Right lobe of liver (tissue), 6 donors: Measurements from ENCODE around the gene INAFM2. TPM values are rescaled to one million over a fixed set of nuclear protein-coding genes. Genes with fewer than 3 reads are reported as not detected.

Source experiments
- ATAC-seq, 4 donors: fragments of 200-7000 bp; cut with Tn5 transposase; one replicate each; pipeline ENCODE4 v1.9.1; 2020; ENCODE audit warnings: mild to moderate bottlenecking in 4 of 4, moderate library complexity in 4 of 4
- DNase-seq, 3 donors: peaks; one replicate each; pipeline ENCODE4 v3.0.0-alpha.2; 2020
- H3K27ac ChIP-seq, 3 donors: fragments of 200-600 bp; one replicate each; pipeline ENCODE4 v1.8.0; 2022
- H3K27me3 ChIP-seq, 2 donors: fragments of 200-600 bp; one replicate each; pipeline ENCODE4 v1.8.0; 2022
- H3K36me3 ChIP-seq, 4 donors: fragments of 200-600 bp; sonication (generic) in 1 of 4; one replicate each; pipeline versions ENCODE4 v1.5.1 to v1.8.0; 2017 to 2022; ENCODE audit warnings: control low read depth in 1 of 4
- H3K4me1 ChIP-seq, 4 donors: fragments of 200-600 bp; sonication (generic) in 1 of 4; one replicate each; pipeline versions ENCODE4 v1.5.1 to v1.8.0; 2017 to 2022; ENCODE audit warnings: control low read depth in 1 of 4
- H3K4me3 ChIP-seq, 3 donors: fragments of 200-600 bp; one replicate each; pipeline ENCODE4 v1.8.0; 2022
- H3K9me3 ChIP-seq, 4 donors: fragments of 200-600 bp; sonication (generic) in 1 of 4; one replicate each; pipeline versions ENCODE4 v1.5.1 to v1.8.0; 2017 to 2022; ENCODE audit warnings: control low read depth in 1 of 4
- POLR2A ChIP-seq: fragments of 450-650 bp; IDR thresholded peaks from one replicate; pipeline ENCODE4 v1.6.1; 2017; ENCODE audit warnings: antibody characterized with exemption, mild to moderate bottlenecking
- WGBS: methylation state at CpG from one replicate; pipeline ENCODE4 v1.1.6; 2018; ENCODE audit warnings: low coverage, low lambda C conversion rate; ENCODE audit not compliant: insufficient coverage; ENCODE audit errors: missing lambda C conversion rate; 5-methylcytosine and 5-hydroxymethylcytosine counted together
- intact Hi-C, 2 donors: fragments of 100-400 bp; cut with DNase I; formaldehyde crosslinking; loops; one replicate each; pipeline versions ENCODE4 v1.11.2 to v1.14.1; 2022
- total RNA-seq, 6 experiments: library from RNA; depleted of rRNA in 2 of 6; stranded (reverse); fragments of >200 nt in 2 of 6; fragmentation: NEBNext Ultra II Directional in 3 of 6; extraction: Animal tissue kit (Norgen Biotek cat#: 25700) in 3 of 6; gene quantifications; one replicate each; pipeline versions ENCODE4 v1.1.0 to v1.2.4, GENCODE V29; 2016 to 2023
- TF ChIP-seq, protein P1 (sequence below), 4 donors: fragments of 200-600 bp in 3 of 4; fragments of 450-650 bp in 1 of 4; IDR thresholded peaks; one replicate each; pipeline versions ENCODE4 v1.5.1 to v1.8.0; 2016 to 2022; ENCODE audit warnings: antibody characterized with exemption in 4 of 4, mild to moderate bottlenecking in 2 of 4
- donor health status: DM: no; HTN: yes; CAD: no.
- donor health status: DM: no; HTN: no; CAD: no.
- donor health status: DM: no; HTN: no; CAD: no.
- donor health status: DM: no; HTN: yes; CAD: no.
- donor health status: DM: no; HTN: yes; CAD: no.

INAFM2 gene
- total RNA-seq, 6 experiments from 2014 or later: 4.6 to 8.7 (median 5.8) TPM

DNA sequence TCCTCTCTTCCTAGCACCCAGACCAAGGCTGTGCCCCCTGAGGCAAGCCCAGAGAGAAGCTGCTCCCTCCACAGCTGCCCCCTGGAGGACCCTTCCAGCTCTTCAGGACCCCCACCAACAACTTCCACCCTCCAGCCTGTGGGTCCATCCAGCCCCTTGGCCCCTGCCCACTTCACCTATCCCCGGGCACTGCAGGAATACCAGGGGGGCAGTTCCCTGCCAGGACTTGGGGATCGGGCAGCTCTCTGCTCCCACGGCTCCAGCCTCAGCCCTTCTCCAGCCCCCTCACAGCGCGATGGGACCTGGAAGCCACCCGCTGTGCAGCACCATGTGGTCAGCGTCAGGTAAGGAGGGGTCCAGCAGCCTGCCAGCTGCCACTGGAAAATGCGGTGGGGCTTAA, 40.1 kb downstream of the INAFM2 start:
- H3K4me3 ChIP-seq: no peak overlapping the region
- H3K36me3 ChIP-seq: no peaks in the 10 kb centered on the region
- H3K9me3 ChIP-seq: no peaks in the 10 kb centered on the region
- no peak overlapping the region for H3K27ac ChIP-seq
- TF ChIP-seq, protein P1, sequence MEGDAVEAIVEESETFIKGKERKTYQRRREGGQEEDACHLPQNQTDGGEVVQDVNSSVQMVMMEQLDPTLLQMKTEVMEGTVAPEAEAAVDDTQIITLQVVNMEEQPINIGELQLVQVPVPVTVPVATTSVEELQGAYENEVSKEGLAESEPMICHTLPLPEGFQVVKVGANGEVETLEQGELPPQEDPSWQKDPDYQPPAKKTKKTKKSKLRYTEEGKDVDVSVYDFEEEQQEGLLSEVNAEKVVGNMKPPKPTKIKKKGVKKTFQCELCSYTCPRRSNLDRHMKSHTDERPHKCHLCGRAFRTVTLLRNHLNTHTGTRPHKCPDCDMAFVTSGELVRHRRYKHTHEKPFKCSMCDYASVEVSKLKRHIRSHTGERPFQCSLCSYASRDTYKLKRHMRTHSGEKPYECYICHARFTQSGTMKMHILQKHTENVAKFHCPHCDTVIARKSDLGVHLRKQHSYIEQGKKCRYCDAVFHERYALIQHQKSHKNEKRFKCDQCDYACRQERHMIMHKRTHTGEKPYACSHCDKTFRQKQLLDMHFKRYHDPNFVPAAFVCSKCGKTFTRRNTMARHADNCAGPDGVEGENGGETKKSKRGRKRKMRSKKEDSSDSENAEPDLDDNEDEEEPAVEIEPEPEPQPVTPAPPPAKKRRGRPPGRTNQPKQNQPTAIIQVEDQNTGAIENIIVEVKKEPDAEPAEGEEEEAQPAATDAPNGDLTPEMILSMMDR (IDR thresholded peaks at IDR 0.05): no peak
- TF ChIP-seq POLR2A: no peak
- ATAC-seq (no peak), DNase-seq (peak in 1 of 3 donors; percentile 9)
- WGBS: 87% methylated on average over 7 of the region's 8 CpGs
- peaks cover 0 to 16% (median 8%) of the 10 kb centered on the region in 4 donors for H3K4me1 ChIP-seq
- intact Hi-C loops: loop anchor here in 1 of 2 donors (10.0 kb wide), 1 partner anchor 51 kb away; no protein-coding TSS in a partner anchor
- H3K27me3 ChIP-seq: no peaks in the 10 kb centered on the region

DNA sequence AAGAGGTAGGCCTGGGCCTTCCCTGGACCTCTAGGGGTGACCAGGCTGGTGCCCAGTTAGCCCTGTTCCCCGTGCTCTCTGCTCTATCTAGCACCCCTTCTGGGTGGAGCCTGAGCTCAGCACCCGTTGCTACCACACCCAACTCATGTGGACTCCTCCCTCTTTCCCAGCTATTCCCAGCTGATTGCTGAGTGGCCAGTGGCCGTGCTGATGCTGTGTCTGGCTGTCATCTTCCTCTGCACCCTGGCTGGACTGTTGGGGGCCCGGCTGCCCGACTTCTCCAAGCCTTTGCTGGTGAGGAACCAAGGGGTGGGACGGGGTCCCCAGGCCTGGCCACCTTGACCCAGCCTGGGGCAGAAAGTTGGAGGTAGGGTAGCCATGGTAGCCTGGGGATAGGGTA, 40.8 kb downstream of the INAFM2 start:
- no peak for TF ChIP-seq POLR2A
- TF ChIP-seq, protein P1 (IDR thresholded peaks at IDR 0.05): no peak
- no peak for ATAC-seq

DNA sequence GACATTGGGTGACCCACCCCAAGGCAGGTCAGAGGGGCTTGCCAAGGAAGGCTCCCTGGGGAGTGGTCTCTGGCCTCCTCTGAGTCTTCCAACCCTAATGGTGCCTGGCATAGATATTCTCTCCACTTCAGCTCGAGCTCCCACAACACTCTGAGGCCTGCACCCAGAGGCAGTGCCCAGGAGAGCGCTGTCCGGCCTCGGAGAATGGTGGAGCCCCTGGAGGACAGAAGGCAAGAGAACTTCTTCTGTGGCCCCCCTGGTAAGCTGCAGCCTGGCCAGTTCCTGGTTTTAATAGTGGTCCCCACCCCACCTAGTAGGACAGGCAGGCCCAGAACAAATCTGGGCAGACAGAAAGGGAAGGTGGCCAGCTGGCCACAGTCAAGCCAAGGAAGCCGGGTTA, 41.5 kb downstream of the INAFM2 start:
- intact Hi-C loops: loop anchor here in 1 of 2 donors (10.0 kb wide), 1 partner anchor 50 kb away; no protein-coding TSS in a partner anchor
- Histone ChIP-seq H3K36me3 (no peaks in the 10 kb centered on the region), H3K27ac (no peak overlapping the region), H3K9me3 (no peaks in the 10 kb centered on the region), H3K4me1 (peaks cover 0 to 16% (median 8%) of the 10 kb centered on the region in 4 donors), H3K4me3 (no peak overlapping the region), H3K27me3 (no peaks in the 10 kb centered on the region)
- no CpG with 5 or more reads among the region's 5 CpGs for WGBS
- DNase-seq (no peak), ATAC-seq (no peak)
- TF ChIP-seq, protein P1 (IDR thresholded peaks at IDR 0.05): no peak
- no peak for TF ChIP-seq POLR2A

More for the DNA sequence above, 40.8 kb downstream of the INAFM2 start:
- H3K36me3 ChIP-seq: no peaks in the 10 kb centered on the region
- no peak overlapping the region for H3K27ac ChIP-seq
- DNase-seq: no peak
- peaks cover 0 to 16% (median 8%) of the 10 kb centered on the region in 4 donors for H3K4me1 ChIP-seq
- WGBS: 40% methylated on average over 1 of the region's 6 CpGs
- H3K4me3 ChIP-seq: no peak overlapping the region
- intact Hi-C loops: loop anchor here in 1 of 2 donors (10.0 kb wide), 1 partner anchor 51 kb away; no protein-coding TSS in a partner anchor
- H3K27me3 ChIP-seq: no peaks in the 10 kb centered on the region
- no peaks in the 10 kb centered on the region for H3K9me3 ChIP-seq

DNA sequence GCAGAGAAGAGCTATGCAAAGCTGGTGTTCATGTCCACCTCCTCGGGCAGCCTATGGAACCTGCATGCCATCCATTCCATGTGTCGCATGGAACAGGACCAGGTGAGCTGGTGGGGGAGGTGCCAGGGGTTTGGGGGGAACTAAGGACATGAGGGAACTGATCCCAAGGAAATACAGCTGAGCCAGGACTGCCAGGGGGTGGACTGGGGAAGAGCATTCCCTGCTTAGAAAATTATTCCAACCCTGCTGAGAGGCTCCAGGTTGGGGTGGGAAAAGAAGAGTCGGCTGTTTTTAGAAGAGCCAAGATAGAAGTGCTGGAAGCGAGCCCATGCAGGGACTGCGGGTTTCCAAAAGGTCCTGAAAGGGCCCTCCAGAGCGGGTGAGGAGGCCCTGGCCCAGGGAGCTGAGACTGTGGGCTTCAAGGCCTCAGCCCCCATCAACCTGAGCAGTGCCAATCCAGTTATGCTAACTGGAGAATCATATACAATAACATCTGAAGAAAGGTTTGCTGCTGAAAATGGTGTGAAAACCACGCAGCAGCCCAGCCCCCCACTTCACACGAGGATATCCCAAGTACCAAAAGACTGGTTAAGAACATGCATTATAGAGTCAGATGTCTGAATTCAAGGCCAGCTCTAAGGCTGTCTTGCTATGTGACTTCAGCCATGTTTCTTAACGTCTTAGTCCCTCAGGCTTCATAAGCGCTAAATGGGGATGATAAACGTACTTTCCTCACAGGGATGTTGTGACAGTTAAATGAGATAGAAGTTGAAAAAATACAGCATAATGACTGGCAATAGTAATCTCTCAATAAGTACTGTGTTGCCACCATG, 42.3 kb downstream of the INAFM2 start:
- intact Hi-C loops: loop anchor here in 1 of 2 donors (10.0 kb wide), 1 partner anchor 49 kb away; no protein-coding TSS in a partner anchor
- Histone ChIP-seq H3K36me3 (no peaks in the 10 kb centered on the region), H3K4me3 (no peak overlapping the region), H3K4me1 (peaks cover 0 to 16% (median 8%) of the 10 kb centered on the region in 4 donors), H3K27ac (no peak overlapping the region), H3K27me3 (no peaks in the 10 kb centered on the region), H3K9me3 (no peaks in the 10 kb centered on the region)
- ATAC-seq (no peak), DNase-seq (no peak)
- TF ChIP-seq, protein P1 (IDR thresholded peaks at IDR 0.05): no peak
- no peak for TF ChIP-seq POLR2A
- WGBS: 80% methylated on average over 10 of the region's 11 CpGs
